ENCODE data around the gene DGCR6L.
"Not testable (repeated sequence)": the region's sequence is repeated elsewhere in the genome, so short reads cannot be mapped to it uniquely, and the experiment has no call there.

Gene DGCR6L

DNA sequence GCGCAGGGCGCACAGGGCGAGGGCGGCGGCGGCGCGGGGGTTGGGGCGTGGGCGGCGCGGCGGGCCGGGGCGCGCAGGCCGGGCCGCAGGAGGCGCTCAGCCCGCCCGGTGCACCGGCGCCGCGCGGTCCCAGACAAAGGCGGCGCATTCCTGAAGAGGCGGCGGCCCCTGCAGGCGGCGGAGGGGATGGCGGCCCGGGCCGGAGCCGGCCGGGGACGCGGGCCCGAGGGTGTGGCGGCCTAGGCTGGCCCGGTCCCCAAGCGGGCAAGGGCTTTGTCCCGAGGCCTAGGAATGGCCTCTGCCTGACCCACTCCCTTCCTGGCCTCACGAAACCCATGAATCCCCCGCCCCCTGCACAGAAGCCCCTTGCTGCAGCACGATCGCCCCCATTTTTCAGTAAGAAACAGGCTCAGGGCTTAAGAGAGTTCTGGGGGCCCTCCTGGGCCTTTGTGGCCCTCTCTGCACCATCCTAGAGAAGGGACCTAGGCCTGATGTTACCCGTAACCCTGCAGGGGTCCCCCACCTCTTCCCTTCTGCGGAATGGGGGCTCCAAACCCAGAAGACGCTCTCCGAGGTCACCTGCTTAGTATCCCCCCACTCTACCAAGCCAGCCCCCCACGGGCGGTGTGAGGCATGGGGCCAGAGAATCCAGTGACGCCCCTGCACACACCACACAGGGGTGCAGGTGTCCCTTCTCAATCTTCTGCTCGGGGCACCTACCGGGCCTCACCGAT is 51.4 kb downstream of the DGCR6L start, which contains the start of gene RTN4R:
TSS of gene RTN4R (minus strand) at position 40 of the 734 bp plus-strand sequence. CDS start 226 bp downstream, outside the sequence.
- Histone ChIP-seq H3K9ac (no peak within 1 kb of the TSS), H3K27ac (no peak within 1 kb of the TSS)

DNA sequence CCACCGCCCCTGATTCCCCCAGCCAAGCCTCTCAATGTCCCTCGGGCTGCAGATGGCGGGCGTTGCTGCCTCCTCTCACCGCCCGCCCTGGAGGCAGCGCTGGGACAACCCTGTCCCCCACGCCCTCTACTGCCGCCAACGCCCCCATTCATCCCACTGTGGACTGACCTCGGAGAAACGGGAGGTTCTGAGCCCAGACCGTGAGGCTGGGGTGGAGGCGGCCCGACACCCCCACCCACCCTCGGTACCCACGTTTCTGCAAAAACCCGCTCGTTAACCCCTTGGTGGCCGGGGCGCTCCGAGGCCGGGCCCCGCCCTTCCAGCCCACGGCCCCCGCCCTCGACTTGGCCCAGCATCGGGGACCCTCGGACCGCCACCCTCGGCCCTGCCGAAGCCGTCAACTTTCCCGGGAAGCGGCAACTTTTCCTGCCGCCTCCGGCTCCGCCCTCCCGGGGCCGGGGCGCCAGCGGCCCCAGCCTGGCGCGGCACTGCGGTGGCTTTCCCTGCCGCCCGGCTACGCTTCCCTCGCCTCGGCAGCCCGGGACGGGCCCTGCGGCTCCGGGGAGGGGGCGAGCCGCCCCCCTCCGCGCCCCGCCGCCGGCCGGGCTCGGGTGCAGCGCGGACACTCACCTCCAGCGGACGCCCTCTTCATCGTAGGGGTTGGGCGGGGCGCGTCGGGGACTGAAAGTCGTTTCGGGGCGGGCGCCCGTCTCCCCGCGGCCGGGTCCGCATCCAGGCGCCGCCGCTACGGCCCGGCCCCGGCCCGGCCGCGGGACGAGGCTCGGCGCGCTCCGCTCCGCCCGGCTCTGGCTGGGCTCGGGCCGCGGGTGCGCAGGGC is 52.2 kb downstream of the DGCR6L start:
- no peak overlapping the region for H3K9ac ChIP-seq
- H2AFZ ChIP-seq: no peak overlapping the region
- no peaks in the 10 kb centered on the region for H3K79me2 ChIP-seq
- no peaks in the 10 kb centered on the region for H3K9me3 ChIP-seq (ENCODE audit: control insufficient read depth, low read length)
- no peak overlapping the region for H3K27ac ChIP-seq
- H3K4me1 ChIP-seq: no peaks in the 10 kb centered on the region
- H3K4me3 ChIP-seq (ENCODE audit: low read depth, low read length): peak overlapping the region; percentile 34
- no peaks in the 10 kb centered on the region for H3K36me3 ChIP-seq (ENCODE audit: control insufficient read depth, insufficient read depth, low read length)
- peak overlapping the region; percentile 66 for H3K4me2 ChIP-seq (ENCODE audit: low read length)
- TF ChIP-seq, protein P1, sequence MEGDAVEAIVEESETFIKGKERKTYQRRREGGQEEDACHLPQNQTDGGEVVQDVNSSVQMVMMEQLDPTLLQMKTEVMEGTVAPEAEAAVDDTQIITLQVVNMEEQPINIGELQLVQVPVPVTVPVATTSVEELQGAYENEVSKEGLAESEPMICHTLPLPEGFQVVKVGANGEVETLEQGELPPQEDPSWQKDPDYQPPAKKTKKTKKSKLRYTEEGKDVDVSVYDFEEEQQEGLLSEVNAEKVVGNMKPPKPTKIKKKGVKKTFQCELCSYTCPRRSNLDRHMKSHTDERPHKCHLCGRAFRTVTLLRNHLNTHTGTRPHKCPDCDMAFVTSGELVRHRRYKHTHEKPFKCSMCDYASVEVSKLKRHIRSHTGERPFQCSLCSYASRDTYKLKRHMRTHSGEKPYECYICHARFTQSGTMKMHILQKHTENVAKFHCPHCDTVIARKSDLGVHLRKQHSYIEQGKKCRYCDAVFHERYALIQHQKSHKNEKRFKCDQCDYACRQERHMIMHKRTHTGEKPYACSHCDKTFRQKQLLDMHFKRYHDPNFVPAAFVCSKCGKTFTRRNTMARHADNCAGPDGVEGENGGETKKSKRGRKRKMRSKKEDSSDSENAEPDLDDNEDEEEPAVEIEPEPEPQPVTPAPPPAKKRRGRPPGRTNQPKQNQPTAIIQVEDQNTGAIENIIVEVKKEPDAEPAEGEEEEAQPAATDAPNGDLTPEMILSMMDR (IDR thresholded peaks at IDR 0.05): no peak
- H3K27me3 ChIP-seq (ENCODE audit: control insufficient read depth, insufficient read depth, low read length): no peaks in the 10 kb centered on the region

More for the DNA sequence above, 51.4 kb downstream of the DGCR6L start, which contains the start of gene RTN4R:
- Histone ChIP-seq H3K79me2 (no peaks in the 10 kb centered on the region), H3K27me3 (ENCODE audit: control insufficient read depth, insufficient read depth, low read length) (no peaks in the 10 kb centered on the region), H3K4me3 (ENCODE audit: low read depth, low read length) (peak within 1 kb of the TSS; percentile 34), H3K4me1 (no peaks in the 10 kb centered on the region), H3K4me2 (ENCODE audit: low read length) (peak within 1 kb of the TSS; percentile 66), H3K9me3 (ENCODE audit: control insufficient read depth, low read length) (no peaks in the 10 kb centered on the region), H2AFZ (no peak within 1 kb of the TSS), H3K36me3 (ENCODE audit: control insufficient read depth, insufficient read depth, low read length) (no peaks in the 10 kb centered on the region)
- TF ChIP-seq, protein P1 (IDR thresholded peaks at IDR 0.05): peak; percentile 36

DNA sequence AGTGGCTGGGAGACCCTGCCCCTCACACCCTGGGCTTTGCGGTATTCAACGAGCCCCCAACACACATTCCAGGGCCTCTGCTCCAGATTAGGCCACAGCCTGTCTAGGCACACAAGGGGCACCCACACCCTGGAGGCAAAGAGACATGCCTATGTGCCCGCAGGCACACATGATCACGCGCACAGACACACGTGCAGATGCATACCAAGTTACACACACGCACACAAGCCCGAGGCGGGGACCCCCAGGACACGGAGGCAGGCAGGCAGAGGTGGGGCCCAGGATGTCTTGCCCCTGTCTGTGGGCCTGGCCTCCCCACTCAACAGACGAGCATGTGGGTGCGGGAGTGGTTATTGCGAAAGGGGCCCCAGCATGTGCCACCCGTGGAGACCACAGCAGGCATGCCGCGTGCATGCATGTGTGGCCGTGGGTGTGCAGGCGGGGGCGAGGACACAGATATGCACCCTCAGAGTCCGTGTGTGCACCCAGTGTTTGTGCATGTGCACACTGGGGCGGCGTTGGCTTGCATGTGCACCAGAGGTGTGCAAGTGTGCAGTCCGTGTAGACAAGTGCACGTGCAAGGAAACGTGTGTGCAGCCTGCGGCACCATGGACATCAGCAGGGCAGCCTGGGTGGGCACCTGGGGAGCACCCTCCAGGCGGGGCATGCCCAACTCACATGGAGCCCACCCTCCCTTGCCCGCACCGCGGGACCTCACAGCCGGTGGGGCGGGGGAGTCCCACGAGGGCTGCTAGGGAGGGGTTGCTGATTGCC is 53.0 kb downstream of the DGCR6L start:
- H3K27ac ChIP-seq; H3K4me3 ChIP-seq (ENCODE audit: low read depth, low read length); H2AFZ ChIP-seq; H3K4me1 ChIP-seq; H3K9ac ChIP-seq; H3K27me3 ChIP-seq (ENCODE audit: control insufficient read depth, insufficient read depth, low read length); H3K9me3 ChIP-seq (ENCODE audit: control insufficient read depth, low read length); H3K36me3 ChIP-seq (ENCODE audit: control insufficient read depth, insufficient read depth, low read length); H3K79me2 ChIP-seq: not testable (repeated sequence)
- peak overlapping the region; percentile 66 for H3K4me2 ChIP-seq (ENCODE audit: low read length)

DNA sequence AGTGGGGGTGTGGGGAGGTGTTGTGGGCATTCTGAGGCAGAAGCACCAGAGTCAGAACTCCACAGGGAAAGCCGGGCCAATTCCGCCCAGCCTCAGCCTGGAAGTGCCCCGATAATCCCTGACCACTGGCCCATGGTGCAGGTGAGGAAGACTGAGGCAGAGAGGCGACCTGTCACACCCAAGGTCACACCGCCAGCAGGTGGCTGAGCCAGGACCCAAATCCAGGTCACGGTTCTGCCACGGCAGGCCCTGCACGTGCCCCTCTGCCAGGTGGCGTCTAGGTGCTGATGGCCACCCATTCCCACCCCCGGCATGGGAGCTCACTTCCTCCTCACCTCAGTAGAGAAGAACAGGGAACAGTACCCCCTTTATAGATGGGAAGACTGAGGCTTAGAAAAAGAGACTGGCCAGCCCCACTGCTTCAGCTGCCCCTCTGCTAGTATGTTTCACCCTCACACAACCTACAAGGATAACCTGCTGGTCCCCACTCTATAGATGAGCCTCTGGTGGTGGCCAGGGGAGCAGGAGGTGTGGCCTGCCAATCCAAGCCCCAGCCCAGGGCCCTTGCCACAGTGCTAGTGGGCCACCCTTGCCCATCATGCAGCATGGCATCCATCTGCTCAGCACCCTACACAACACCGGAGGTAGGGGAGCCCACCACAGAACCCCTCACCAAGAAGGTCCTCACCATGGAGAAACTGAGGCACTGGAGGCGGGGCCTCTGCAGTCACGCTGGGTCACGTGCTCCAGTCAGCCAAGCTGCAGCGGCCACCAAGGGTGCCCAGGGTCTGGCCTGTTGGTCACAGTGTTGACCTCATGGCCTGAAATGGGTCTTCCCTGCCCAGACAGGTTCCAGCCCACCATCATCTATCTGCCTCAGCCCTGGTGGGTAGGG is 53.8 kb downstream of the DGCR6L start:
- not testable (repeated sequence) for H3K4me1 ChIP-seq; H3K9me3 ChIP-seq (ENCODE audit: control insufficient read depth, low read length); H3K27me3 ChIP-seq (ENCODE audit: control insufficient read depth, insufficient read depth, low read length); H3K4me3 ChIP-seq (ENCODE audit: low read depth, low read length); H3K27ac ChIP-seq; H3K36me3 ChIP-seq (ENCODE audit: control insufficient read depth, insufficient read depth, low read length); H3K9ac ChIP-seq; H2AFZ ChIP-seq; H3K4me2 ChIP-seq (ENCODE audit: low read length); H3K79me2 ChIP-seq
